Measurements from ENCODE around the gene CCDC9.

The CCDC9 gene

GRCh38 chr19:47255879-47256692 lies at the start of gene CCDC9:
CCDC9 (plus strand) TSS chr19:47256525; CDS start chr19:47258401, 1,876 bp downstream.
- H3K9me3 ChIP-seq (ENCODE audit: low read length) = peaks cover under 1% of the 10 kb centered on the region
- H3K4me1 ChIP-seq (ENCODE audit: insufficient read depth, low read length) = peaks cover 11% of the 10 kb centered on the region
- no peaks in the 10 kb centered on the region for H3K27me3 ChIP-seq (ENCODE audit: insufficient read depth, low read length)
- H2AFZ ChIP-seq (ENCODE audit: low read depth, low read length) = peak within 1 kb of the TSS; percentile 52
- H3K36me3 ChIP-seq (ENCODE audit: insufficient read depth, low read length) = peaks cover 26% of the 10 kb centered on the region
- H3K4me3 ChIP-seq (ENCODE audit: low read length) = peak within 1 kb of the TSS; percentile 73

DNA sequence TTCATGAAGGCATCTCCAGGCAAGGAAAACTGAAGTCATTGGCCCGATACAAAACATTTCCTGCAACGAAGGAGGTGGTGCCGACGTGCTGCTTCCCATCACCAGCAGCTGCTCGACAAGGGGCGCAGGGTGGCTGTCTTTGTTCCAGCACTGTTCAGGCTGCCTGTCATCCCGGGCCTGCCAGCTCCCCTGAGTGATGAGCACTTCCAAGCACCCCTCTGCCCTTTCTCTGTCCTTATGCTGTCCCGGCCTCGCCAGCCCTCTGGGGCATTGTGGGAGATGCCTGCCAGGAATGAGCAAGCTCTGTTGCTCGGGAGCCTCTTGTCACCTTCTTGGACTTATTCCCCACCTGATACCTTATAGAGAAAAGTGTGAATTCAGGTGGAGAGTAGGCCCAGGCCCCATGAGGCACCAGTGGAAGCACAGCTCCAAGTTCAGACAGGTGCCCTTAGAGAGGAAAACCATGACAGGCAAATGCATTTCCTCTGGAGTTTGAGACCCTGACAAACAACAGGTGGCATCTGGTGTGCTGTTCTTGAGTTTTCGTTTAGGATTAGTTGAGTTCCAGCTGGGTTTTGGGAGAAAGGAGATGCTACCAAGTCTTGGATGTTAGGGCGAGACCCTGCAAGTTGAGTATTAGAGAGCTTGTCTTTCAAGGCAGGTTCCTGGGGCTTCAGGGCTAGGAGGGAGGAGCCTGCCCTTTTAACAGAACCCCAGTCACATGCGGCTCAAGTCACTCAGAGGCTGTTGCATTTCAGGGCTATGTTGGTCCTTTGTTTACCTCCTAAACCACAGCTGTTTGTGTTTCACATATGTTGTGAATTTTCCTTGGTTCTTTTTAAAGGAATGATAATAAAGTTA lies 46.8 kb upstream of the CCDC9 start:
- Histone ChIP-seq H3K27me3 (ENCODE audit: insufficient read depth, low read length) (no peaks in the 10 kb centered on the region), H2AFZ (ENCODE audit: low read depth, low read length) (no peak overlapping the region), H3K36me3 (ENCODE audit: insufficient read depth, low read length) (peaks cover 71% of the 10 kb centered on the region), H3K4me3 (ENCODE audit: low read length) (no peak overlapping the region), H3K9me3 (ENCODE audit: low read length) (no peaks in the 10 kb centered on the region), H3K4me1 (ENCODE audit: insufficient read depth, low read length) (peaks cover 17% of the 10 kb centered on the region)

GRCh38 chr19:47210180-47210490 lies 46.2 kb upstream of the CCDC9 start:
- H3K9me3 ChIP-seq (ENCODE audit: low read length) = no peaks in the 10 kb centered on the region
- H3K36me3 ChIP-seq (ENCODE audit: insufficient read depth, low read length) = peaks cover 65% of the 10 kb centered on the region
- H3K4me3 ChIP-seq (ENCODE audit: low read length) = no peak overlapping the region
- H3K27me3 ChIP-seq (ENCODE audit: insufficient read depth, low read length) = no peaks in the 10 kb centered on the region
- peaks cover 17% of the 10 kb centered on the region for H3K4me1 ChIP-seq (ENCODE audit: insufficient read depth, low read length)
- no peak overlapping the region for H2AFZ ChIP-seq (ENCODE audit: low read depth, low read length)

DNA sequence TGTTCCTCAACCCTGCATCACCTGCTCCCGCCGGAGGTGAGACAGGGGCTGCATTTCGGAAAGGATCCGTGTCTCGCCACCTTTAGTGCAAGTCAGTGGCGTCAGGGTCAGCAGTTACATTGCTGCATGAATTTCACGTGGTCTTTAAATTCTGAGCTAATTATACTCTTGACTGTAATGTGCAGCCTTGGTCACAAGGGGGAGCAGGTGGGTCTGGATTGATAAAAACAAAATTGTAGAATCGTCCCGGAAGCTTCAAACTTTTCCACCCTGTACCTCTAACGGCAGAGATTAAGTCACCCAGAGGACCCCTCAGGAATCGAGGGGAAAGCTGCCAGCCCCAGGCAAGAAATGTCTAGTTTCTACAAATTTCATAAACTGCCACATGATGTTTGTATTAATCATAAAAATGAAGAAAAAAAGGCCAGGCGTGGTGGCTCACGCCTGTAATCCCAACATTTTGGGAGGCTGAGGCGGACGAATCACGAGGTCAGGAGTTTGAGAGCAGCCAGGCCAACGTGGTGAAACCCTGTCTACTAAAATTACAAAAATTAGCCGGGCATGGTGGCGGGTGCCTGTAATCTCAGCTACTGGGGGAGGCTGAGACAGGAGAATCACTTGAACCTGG lies 45.5 kb upstream of the CCDC9 start:
- Histone ChIP-seq H3K27me3 (ENCODE audit: insufficient read depth, low read length) (no peaks in the 10 kb centered on the region), H3K9me3 (ENCODE audit: low read length) (no peaks in the 10 kb centered on the region), H2AFZ (ENCODE audit: low read depth, low read length) (no peak overlapping the region), H3K4me1 (ENCODE audit: insufficient read depth, low read length) (peaks cover 17% of the 10 kb centered on the region), H3K4me3 (ENCODE audit: low read length) (no peak overlapping the region), H3K36me3 (ENCODE audit: insufficient read depth, low read length) (peaks cover 58% of the 10 kb centered on the region)

- Histone ChIP-seq H3K36me3 (ENCODE audit: insufficient read depth, low read length) (peaks cover 23% of the 10 kb centered on the region), H3K27me3 (ENCODE audit: insufficient read depth, low read length) (no peaks in the 10 kb centered on the region), H3K9me3 (ENCODE audit: low read length) (no peaks in the 10 kb centered on the region), H3K4me1 (ENCODE audit: insufficient read depth, low read length) (peaks cover 3% of the 10 kb centered on the region), H2AFZ (ENCODE audit: low read depth, low read length) (no peak overlapping the region), H3K4me3 (ENCODE audit: low read length) (no peak overlapping the region)
These were observed 40.7 kb upstream of the CCDC9 start for GRCh38 chr19:47215581-47215980.

- peaks cover 8% of the 10 kb centered on the region for H3K4me1 ChIP-seq (ENCODE audit: insufficient read depth, low read length)
- no peak overlapping the region for H3K4me3 ChIP-seq (ENCODE audit: low read length)
- H2AFZ ChIP-seq (ENCODE audit: low read depth, low read length) = no peak overlapping the region
- no peaks in the 10 kb centered on the region for H3K9me3 ChIP-seq (ENCODE audit: low read length)
- H3K27me3 ChIP-seq (ENCODE audit: insufficient read depth, low read length) = no peaks in the 10 kb centered on the region
- H3K36me3 ChIP-seq (ENCODE audit: insufficient read depth, low read length) = peaks cover 31% of the 10 kb centered on the region
These were observed 35.1 kb upstream of the CCDC9 start for GRCh38 chr19:47221080-47221841.

GRCh38 chr19:47221890-47222289 lies 34.4 kb upstream of the CCDC9 start:
- Histone ChIP-seq H3K9me3 (ENCODE audit: low read length) (no peaks in the 10 kb centered on the region), H2AFZ (ENCODE audit: low read depth, low read length) (no peak overlapping the region), H3K4me1 (ENCODE audit: insufficient read depth, low read length) (peaks cover 13% of the 10 kb centered on the region), H3K27me3 (ENCODE audit: insufficient read depth, low read length) (no peaks in the 10 kb centered on the region), H3K4me3 (ENCODE audit: low read length) (no peak overlapping the region), H3K36me3 (ENCODE audit: insufficient read depth, low read length) (peaks cover 31% of the 10 kb centered on the region)

GRCh38 chr19:47225746-47226425 lies 30.4 kb upstream of the CCDC9 start:
- Histone ChIP-seq H3K4me3 (ENCODE audit: low read length) (peak overlapping the region; percentile 63), H3K36me3 (ENCODE audit: insufficient read depth, low read length) (peaks cover 20% of the 10 kb centered on the region)

DNA sequence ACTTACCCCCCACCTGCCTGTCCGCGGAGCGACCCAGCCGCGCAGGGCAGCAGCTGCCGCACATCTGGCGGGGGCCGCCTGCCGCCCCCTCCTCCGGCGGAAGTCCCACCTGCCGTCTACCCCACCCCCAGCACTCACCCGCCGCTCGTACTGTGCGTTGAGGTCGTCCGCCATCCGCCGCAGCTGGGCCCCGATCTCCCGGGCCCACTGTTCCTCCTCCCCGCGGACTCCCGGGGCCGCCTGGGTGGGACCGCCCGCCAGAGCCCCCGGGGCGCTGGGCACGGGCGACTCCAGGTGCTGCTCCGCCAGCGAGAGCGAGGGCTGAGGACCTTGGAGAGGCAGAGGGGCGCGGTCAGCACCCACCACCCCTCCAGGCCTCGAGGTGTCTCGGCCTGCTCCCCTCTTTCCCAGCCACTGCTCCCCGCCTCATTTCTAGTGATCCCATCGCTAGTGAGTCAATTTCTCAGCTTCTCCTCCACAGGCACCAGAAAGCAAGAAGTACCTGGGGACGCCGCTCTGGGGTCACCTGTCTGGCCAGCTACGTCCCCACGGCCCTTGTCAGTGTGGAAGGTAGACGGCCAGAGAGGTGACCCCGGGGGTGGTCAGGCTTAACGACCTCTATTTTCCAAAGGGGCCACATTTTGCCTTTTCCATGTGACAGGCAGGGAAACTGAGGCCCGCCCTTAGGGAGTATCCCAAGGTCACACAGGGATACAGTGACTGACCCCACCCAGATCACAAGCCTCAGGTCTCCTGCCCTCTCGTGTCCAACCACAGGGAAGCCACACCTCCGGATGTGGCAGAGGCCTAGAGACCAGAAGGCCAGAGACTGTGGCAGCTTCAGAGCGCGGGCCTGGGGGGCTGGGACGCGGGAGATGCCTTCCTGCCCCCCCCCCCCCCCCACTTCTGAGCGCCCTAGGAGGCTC lies 29.6 kb upstream of the CCDC9 start:
- Histone ChIP-seq H3K27me3 (ENCODE audit: insufficient read depth, low read length) (no peaks in the 10 kb centered on the region), H3K9me3 (ENCODE audit: low read length) (no peaks in the 10 kb centered on the region), H3K4me3 (ENCODE audit: low read length) (peak overlapping the region; percentile 63), H3K36me3 (ENCODE audit: insufficient read depth, low read length) (peaks cover 16% of the 10 kb centered on the region), H3K4me1 (ENCODE audit: insufficient read depth, low read length) (peaks cover 36% of the 10 kb centered on the region), H2AFZ (ENCODE audit: low read depth, low read length) (no peak overlapping the region)

More at GRCh38 chr19:47225746-47226425, 30.4 kb upstream of the CCDC9 start:
- no peak overlapping the region for H2AFZ ChIP-seq (ENCODE audit: low read depth, low read length)
- H3K4me1 ChIP-seq (ENCODE audit: insufficient read depth, low read length) = peaks cover 31% of the 10 kb centered on the region
- no peaks in the 10 kb centered on the region for H3K27me3 ChIP-seq (ENCODE audit: insufficient read depth, low read length)
- H3K9me3 ChIP-seq (ENCODE audit: low read length) = no peaks in the 10 kb centered on the region

GRCh38 chr19:47227352-47228167 lies 28.8 kb upstream of the CCDC9 start:
- Histone ChIP-seq H2AFZ (ENCODE audit: low read depth, low read length) (no peak overlapping the region), H3K4me1 (ENCODE audit: insufficient read depth, low read length) (peaks cover 42% of the 10 kb centered on the region), H3K36me3 (ENCODE audit: insufficient read depth, low read length) (peaks cover 8% of the 10 kb centered on the region), H3K4me3 (ENCODE audit: low read length) (peak overlapping the region; percentile 63), H3K27me3 (ENCODE audit: insufficient read depth, low read length) (no peaks in the 10 kb centered on the region), H3K9me3 (ENCODE audit: low read length) (no peaks in the 10 kb centered on the region)

All from neuron (in vitro differentiated cells).